ENCODE measurements around the gene APBB1IP. TPM values are rescaled to one million over a fixed set of nuclear protein-coding genes. Genes with fewer than 3 reads are reported as not detected.
A peak's percentile ranks its signal among the peaks of the same experiment; 100 is the strongest.

Gene APBB1IP
- polyA plus RNA-seq, 3 donors, result 24.6 to 78.7 (median 45.4) TPM

DNA sequence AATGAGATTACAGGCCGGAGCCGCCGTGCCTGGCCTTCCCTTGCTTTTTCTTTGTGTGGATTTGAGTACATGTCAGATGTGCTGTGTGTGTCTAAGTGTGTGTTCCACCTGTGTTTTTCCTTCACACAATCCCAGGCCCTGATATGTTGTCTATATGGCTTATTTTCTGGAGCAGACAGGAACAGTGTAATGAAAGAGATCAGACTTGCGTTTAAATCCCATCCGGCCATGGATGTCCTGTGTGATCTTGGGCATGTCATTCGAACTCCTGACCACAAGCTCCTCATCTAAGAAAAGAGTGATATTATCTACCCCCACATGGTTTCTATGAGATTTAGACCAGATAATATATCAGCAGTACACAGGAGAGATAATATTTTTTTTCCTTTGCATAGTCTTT is 37.2 kb downstream of the APBB1IP start:
- H3K4me3 Mint-ChIP-seq, result no peak overlapping the region
- DNase-seq, result no peak
- TF ChIP-seq, protein P1, sequence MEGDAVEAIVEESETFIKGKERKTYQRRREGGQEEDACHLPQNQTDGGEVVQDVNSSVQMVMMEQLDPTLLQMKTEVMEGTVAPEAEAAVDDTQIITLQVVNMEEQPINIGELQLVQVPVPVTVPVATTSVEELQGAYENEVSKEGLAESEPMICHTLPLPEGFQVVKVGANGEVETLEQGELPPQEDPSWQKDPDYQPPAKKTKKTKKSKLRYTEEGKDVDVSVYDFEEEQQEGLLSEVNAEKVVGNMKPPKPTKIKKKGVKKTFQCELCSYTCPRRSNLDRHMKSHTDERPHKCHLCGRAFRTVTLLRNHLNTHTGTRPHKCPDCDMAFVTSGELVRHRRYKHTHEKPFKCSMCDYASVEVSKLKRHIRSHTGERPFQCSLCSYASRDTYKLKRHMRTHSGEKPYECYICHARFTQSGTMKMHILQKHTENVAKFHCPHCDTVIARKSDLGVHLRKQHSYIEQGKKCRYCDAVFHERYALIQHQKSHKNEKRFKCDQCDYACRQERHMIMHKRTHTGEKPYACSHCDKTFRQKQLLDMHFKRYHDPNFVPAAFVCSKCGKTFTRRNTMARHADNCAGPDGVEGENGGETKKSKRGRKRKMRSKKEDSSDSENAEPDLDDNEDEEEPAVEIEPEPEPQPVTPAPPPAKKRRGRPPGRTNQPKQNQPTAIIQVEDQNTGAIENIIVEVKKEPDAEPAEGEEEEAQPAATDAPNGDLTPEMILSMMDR (IDR thresholded peaks at IDR 0.05), result no peak
- peaks cover 73% of the 10 kb centered on the region for H3K4me1 Mint-ChIP-seq
- H3K4me2 ChIP-seq (replicated peaks; ENCODE audit: extremely low read depth, low read length, poor library complexity, severe bottlenecking), result no peak overlapping the region
- H3K79me2 ChIP-seq (ENCODE audit: insufficient read depth, low read length), result peaks cover 96% of the 10 kb centered on the region
- H3K27me3 ChIP-seq (ENCODE audit: control insufficient read depth in 2 of 2, insufficient read depth in 2 of 2, low read length in 2 of 2), result no peaks in the 10 kb centered on the region
- no peaks in the 10 kb centered on the region for H3K9me3 Mint-ChIP-seq
- peaks cover 43 to 54% of the 10 kb centered on the region in 2 donors for H3K36me3 Mint-ChIP-seq
- H3K9me3 ChIP-seq (replicated peaks in 1 of 2; ENCODE audit: control insufficient read depth in 1 of 2, insufficient read depth in 1 of 2, low read length in 2 of 2), result no peaks in the 10 kb centered on the region
- peak overlapping the region in 1 of 2 donors; percentile 64 for H3K27ac ChIP-seq (ENCODE audit: low read depth in 1 of 2, low read length in 2 of 2)
- intact Hi-C loops (cut with micrococcal nuclease), result no loop called here
- 87% methylated on average over 3 of the region's 6 CpGs for WGBS (ENCODE audit: insufficient coverage)
- no peaks in the 10 kb centered on the region for H3K27me3 Mint-ChIP-seq (ENCODE audit: low read depth in 3 of 3)
- peak overlapping the region; percentile 15 to 78 (median 62) for H3K27ac Mint-ChIP-seq
- H4K20me1 ChIP-seq (ENCODE audit: insufficient read depth, low read length), result peaks cover 93% of the 10 kb centered on the region
- H3K9ac ChIP-seq (ENCODE audit: insufficient read depth, low read length, poor library complexity, severe bottlenecking), result no peak overlapping the region
- H2AFZ ChIP-seq (ENCODE audit: insufficient read depth, low read depth, low read length, poor library complexity, severe bottlenecking), result no peak overlapping the region
- H3K4me3 ChIP-seq (replicated peaks in 1 of 3; ENCODE audit: low read depth in 2 of 3, low read length in 3 of 3), result no peak overlapping the region
- H3K4me1 ChIP-seq (ENCODE audit: control insufficient read depth in 1 of 2, insufficient read depth in 2 of 2, low read length in 2 of 2), result peaks cover 41 to 60% of the 10 kb centered on the region in 2 donors
- peaks cover 8 to 14% of the 10 kb centered on the region in 2 donors for H3K36me3 ChIP-seq (replicated peaks in 1 of 2; ENCODE audit: control insufficient read depth in 1 of 2, insufficient read depth in 2 of 2, low read length in 2 of 2)

DNA sequence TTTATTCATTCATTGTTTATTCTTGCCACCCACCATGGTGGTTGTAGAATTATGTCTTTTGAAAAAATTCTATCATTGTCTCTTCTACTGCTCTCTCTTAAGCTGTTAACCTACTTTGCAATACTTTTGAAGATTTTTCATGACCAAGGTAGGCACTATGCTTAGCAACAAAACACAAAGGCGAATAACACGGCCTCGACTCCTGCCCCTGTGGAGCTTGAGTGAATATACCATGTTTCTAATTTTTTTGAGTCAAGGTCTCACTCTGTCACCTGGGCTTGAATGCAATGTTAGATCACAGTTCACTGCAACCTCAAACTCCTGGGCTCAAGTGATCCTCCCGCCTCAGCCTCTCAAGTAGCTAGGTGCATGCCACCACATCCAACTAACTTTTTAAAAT is 39.4 kb downstream of the APBB1IP start:
- no peaks in the 10 kb centered on the region for H3K27me3 Mint-ChIP-seq (ENCODE audit: low read depth in 3 of 3)
- peaks cover 72% of the 10 kb centered on the region for H4K20me1 ChIP-seq (ENCODE audit: insufficient read depth, low read length)
- H3K27me3 ChIP-seq (ENCODE audit: control insufficient read depth in 2 of 2, insufficient read depth in 2 of 2, low read length in 2 of 2), result no peaks in the 10 kb centered on the region
- peaks cover 30 to 45% of the 10 kb centered on the region in 2 donors for H3K36me3 Mint-ChIP-seq
- TF ChIP-seq, protein P1 (IDR thresholded peaks at IDR 0.05), result no peak
- H3K4me3 Mint-ChIP-seq, result no peak overlapping the region
- no peaks in the 10 kb centered on the region for H3K9me3 Mint-ChIP-seq
- H3K4me1 ChIP-seq (ENCODE audit: control insufficient read depth in 1 of 2, insufficient read depth in 2 of 2, low read length in 2 of 2), result peaks cover 53 to 68% of the 10 kb centered on the region in 2 donors
- peaks cover 6 to 9% of the 10 kb centered on the region in 2 donors for H3K36me3 ChIP-seq (replicated peaks in 1 of 2; ENCODE audit: control insufficient read depth in 1 of 2, insufficient read depth in 2 of 2, low read length in 2 of 2)
- H3K9me3 ChIP-seq (replicated peaks in 1 of 2; ENCODE audit: control insufficient read depth in 1 of 2, insufficient read depth in 1 of 2, low read length in 2 of 2), result no peaks in the 10 kb centered on the region
- H3K27ac Mint-ChIP-seq, result peak overlapping the region in 2 of 7 donors; percentile 10 to 89
- 95% methylated on average over 3 of the region's 4 CpGs for WGBS (ENCODE audit: insufficient coverage)
- H2AFZ ChIP-seq (ENCODE audit: insufficient read depth, low read depth, low read length, poor library complexity, severe bottlenecking), result no peak overlapping the region
- DNase-seq, result no peak
- no peak overlapping the region for H3K4me3 ChIP-seq (replicated peaks in 1 of 3; ENCODE audit: low read depth in 2 of 3, low read length in 3 of 3)
- H3K9ac ChIP-seq (ENCODE audit: insufficient read depth, low read length, poor library complexity, severe bottlenecking), result no peak overlapping the region
- peaks cover 67% of the 10 kb centered on the region for H3K4me1 Mint-ChIP-seq
- H3K4me2 ChIP-seq (replicated peaks; ENCODE audit: extremely low read depth, low read length, poor library complexity, severe bottlenecking), result no peak overlapping the region
- peak overlapping the region in 1 of 2 donors; percentile 62 for H3K27ac ChIP-seq (ENCODE audit: low read depth in 1 of 2, low read length in 2 of 2)
- intact Hi-C loops (cut with micrococcal nuclease), result no loop called here
- H3K79me2 ChIP-seq (ENCODE audit: insufficient read depth, low read length), result peaks cover 89% of the 10 kb centered on the region

Data from CD14-positive monocyte (primary cell).